Gastrocnemius medialis (tissue), 4 donors: ENCODE data around the gene CCBE1. TPM values are rescaled to one million over a fixed set of nuclear protein-coding genes. Genes with fewer than 3 reads are reported as not detected.

Source experiments
- ATAC-seq, 2 donors: fragments of 150-250 bp; one replicate each; pipeline ENCODE4 v1.9.1; 2016
- DNase-seq, 2 donors: peaks; one replicate each; pipeline ENCODE4 v3.0.0-alpha.2; 2019
- H3K27ac ChIP-seq, 4 donors: fragments of 200-600 bp; sonication (generic); 1 replicate in 1 of 4; 2 replicates in 3 of 4; pipeline ENCODE4 v1.5.1; 2016 to 2018; ENCODE audit warnings: mild to moderate bottlenecking in 2 of 4, moderate library complexity in 1 of 4
- H3K27me3 ChIP-seq, 3 donors: fragments of 200-600 bp; sonication (generic) in 2 of 3; 1 replicate in 1 of 3; 2 replicates in 2 of 3; pipeline versions ENCODE4 v1.5.1 to v1.6.0; 2016 to 2019; ENCODE audit warnings: mild to moderate bottlenecking in 1 of 3, moderate library complexity in 1 of 3
- H3K36me3 ChIP-seq, 2 donors: fragments of 200-600 bp; sonication (generic) in 1 of 2; one replicate each; pipeline ENCODE4 v1.5.1; 2017 to 2018
- H3K4me1 ChIP-seq, 2 donors: fragments of 200-600 bp; sonication (generic) in 1 of 2; one replicate each; pipeline ENCODE4 v1.5.1; 2016 to 2017; ENCODE audit warnings: mild to moderate bottlenecking in 2 of 2
- H3K4me3 ChIP-seq, 4 donors: fragments of 200-600 bp; sonication (generic) in 3 of 4; 1 replicate in 1 of 4; 2 replicates in 3 of 4; pipeline ENCODE4 v1.5.1; 2016 to 2019; ENCODE audit warnings: mild to moderate bottlenecking in 2 of 4
- H3K9me3 ChIP-seq, 3 donors: fragments of 200-600 bp; sonication (generic) in 2 of 3; 1 replicate in 1 of 3; 2 replicates in 2 of 3; pipeline ENCODE4 v1.5.1; 2016 to 2019
- POLR2A ChIP-seq, 2 donors: fragments of 450-650 bp; IDR thresholded peaks; one replicate each; pipeline ENCODE4 v1.6.1; 2017; ENCODE audit warnings: antibody characterized with exemption in 2 of 2, mild to moderate bottlenecking in 2 of 2, moderate library complexity in 2 of 2
- in situ Hi-C, 4 donors: fragments of 200-750 bp; cut with MboI; loops; one replicate each; pipeline versions ENCODE4 v1.15.0 to v1.8.0; 2017; ENCODE audit warnings: low sequenced_read_pairs in 4 of 4
- intact Hi-C: fragments of 100-400 bp; cut with DNase I; formaldehyde crosslinking; loops from one replicate; pipeline ENCODE4 v1.15.1; 2023; ENCODE audit warnings: low total_unique reads
- total RNA-seq, 4 donors: library from RNA; depleted of rRNA; stranded (reverse); fragments of >200 nt; gene quantifications; one replicate each; pipeline versions ENCODE4 v1.1.0 to v1.2.3, GENCODE V29; 2016
- TF ChIP-seq, protein P1 (sequence below), 5 experiments: fragments of 450-650 bp in 3 of 5; fragments of 200-600 bp in 2 of 5; sonication (generic) in 2 of 5; IDR thresholded peaks in 4 of 5; conservative IDR thresholded peaks in 1 of 5; 1 replicate in 4 of 5; 2 replicates in 1 of 5; pipeline ENCODE4 v1.5.1; 2016 to 2019; ENCODE audit warnings: antibody characterized with exemption in 5 of 5, mild to moderate bottlenecking in 3 of 5, moderate library complexity in 3 of 5

CCBE1 gene
- total RNA-seq, 4 donors from 2014 or later, result 0.44 to 2.7 (median 1.3) TPM

DNA sequence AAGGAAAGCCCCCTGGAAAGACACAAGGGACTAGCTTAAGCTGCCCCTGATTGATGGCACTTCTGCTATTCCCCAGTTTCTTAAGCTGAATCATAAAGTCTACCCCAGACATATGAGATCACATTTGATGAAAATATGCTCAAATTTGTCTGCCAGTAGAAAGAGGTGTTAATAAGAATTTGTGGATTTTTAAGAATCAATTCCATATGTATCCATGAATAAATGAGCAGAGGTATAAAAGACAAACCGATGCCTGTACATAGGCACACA, 119.9 kb downstream of the CCBE1 start:
- no peak overlapping the region for H3K27ac ChIP-seq
- no peaks in the 10 kb centered on the region for H3K36me3 ChIP-seq
- DNase-seq, result no peak
- ATAC-seq, result no peak
- H3K9me3 ChIP-seq, result no peaks in the 10 kb centered on the region
- H3K4me3 ChIP-seq, result no peak overlapping the region
- TF ChIP-seq, protein P1, sequence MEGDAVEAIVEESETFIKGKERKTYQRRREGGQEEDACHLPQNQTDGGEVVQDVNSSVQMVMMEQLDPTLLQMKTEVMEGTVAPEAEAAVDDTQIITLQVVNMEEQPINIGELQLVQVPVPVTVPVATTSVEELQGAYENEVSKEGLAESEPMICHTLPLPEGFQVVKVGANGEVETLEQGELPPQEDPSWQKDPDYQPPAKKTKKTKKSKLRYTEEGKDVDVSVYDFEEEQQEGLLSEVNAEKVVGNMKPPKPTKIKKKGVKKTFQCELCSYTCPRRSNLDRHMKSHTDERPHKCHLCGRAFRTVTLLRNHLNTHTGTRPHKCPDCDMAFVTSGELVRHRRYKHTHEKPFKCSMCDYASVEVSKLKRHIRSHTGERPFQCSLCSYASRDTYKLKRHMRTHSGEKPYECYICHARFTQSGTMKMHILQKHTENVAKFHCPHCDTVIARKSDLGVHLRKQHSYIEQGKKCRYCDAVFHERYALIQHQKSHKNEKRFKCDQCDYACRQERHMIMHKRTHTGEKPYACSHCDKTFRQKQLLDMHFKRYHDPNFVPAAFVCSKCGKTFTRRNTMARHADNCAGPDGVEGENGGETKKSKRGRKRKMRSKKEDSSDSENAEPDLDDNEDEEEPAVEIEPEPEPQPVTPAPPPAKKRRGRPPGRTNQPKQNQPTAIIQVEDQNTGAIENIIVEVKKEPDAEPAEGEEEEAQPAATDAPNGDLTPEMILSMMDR (IDR thresholded peaks at IDR 0.05 in 4 of 5, conservative IDR thresholded peaks at IDR 0.05 in 1 of 5), result no peak
- TF ChIP-seq POLR2A (IDR thresholded peaks at IDR 0.05), result no peak
- no peaks in the 10 kb centered on the region for H3K4me1 ChIP-seq
- no peaks in the 10 kb centered on the region for H3K27me3 ChIP-seq
- intact Hi-C loops (no loop called here), in situ Hi-C loops (no loop called here)

DNA sequence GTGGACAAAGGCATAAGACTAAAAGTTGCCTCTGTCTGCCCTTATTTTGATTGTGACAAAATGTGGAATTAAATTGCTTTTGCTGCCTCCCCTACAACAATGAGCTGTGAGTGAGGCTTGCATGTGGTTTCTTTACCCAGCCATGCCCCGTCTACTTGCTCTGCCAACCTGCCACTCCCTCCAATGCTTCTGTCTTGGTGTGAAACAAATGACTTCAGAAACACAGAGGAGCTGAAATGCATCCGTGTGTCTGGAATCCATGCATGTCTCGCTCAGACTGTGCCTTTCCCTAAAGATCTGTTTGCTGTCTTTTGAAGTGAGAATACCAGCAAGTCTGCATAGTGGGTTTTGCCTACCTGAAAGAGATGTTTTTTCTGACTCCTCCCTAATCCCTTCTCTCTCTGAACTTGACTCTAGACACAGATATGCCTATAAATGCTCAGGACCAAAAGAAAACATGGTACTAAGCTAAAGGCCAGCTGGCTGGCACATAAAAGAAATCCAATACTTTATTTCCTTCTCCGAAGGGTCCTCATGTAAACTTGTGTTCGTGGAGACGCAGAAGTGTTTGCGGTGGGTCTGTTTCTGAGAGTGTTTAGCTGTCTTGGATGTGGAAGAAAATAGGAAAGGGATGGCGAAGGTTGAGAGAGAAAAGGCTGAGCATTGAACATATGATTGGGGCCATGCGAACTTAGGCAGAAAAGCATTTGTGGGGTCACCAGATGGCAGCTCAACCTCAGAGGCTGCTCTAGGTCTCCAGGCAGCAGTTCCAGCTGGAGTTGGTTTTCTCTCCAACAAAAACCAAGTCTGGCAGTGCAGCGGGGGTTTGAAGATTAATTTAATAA, 120.5 kb downstream of the CCBE1 start:
- no peaks in the 10 kb centered on the region for H3K36me3 ChIP-seq
- no peak overlapping the region for H3K27ac ChIP-seq
- DNase-seq (no peak), ATAC-seq (no peak)
- H3K4me1 ChIP-seq, result no peaks in the 10 kb centered on the region
- no peaks in the 10 kb centered on the region for H3K27me3 ChIP-seq
- H3K9me3 ChIP-seq, result no peaks in the 10 kb centered on the region
- TF ChIP-seq, protein P1 (IDR thresholded peaks at IDR 0.05 in 4 of 5, conservative IDR thresholded peaks at IDR 0.05 in 1 of 5), result no peak
- TF ChIP-seq POLR2A (IDR thresholded peaks at IDR 0.05), result no peak
- no peak overlapping the region for H3K4me3 ChIP-seq
- in situ Hi-C loops, result no loop called here
- intact Hi-C loops, result no loop called here

DNA sequence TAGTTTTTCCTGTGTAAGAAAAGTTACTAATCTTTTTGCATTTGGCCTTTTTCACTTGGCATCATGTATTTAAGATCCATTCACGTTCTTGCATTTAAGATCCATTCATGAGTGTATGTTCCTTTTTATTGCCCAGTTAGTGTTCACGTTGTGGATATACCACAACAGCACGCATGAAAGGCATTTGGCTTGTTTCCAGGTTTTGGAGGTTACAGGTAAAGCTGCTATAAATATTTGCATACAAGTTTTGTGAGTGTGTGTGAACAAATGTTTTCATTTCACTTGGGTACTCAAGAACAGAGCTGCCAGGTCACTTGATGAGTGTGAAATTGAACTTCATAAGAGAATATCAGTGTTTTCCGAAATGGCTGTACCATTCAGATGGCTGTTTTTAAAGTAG, 121.2 kb downstream of the CCBE1 start:
- Histone ChIP-seq H3K36me3 (no peaks in the 10 kb centered on the region), H3K27ac (no peak overlapping the region), H3K9me3 (no peaks in the 10 kb centered on the region), H3K27me3 (no peaks in the 10 kb centered on the region), H3K4me3 (no peak overlapping the region), H3K4me1 (no peaks in the 10 kb centered on the region)
- intact Hi-C loops (no loop called here), in situ Hi-C loops (no loop called here)
- TF ChIP-seq, protein P1 (IDR thresholded peaks at IDR 0.05 in 4 of 5, conservative IDR thresholded peaks at IDR 0.05 in 1 of 5), result no peak
- no peak for TF ChIP-seq POLR2A (IDR thresholded peaks at IDR 0.05)
- no peak for DNase-seq
- ATAC-seq, result no peak

DNA sequence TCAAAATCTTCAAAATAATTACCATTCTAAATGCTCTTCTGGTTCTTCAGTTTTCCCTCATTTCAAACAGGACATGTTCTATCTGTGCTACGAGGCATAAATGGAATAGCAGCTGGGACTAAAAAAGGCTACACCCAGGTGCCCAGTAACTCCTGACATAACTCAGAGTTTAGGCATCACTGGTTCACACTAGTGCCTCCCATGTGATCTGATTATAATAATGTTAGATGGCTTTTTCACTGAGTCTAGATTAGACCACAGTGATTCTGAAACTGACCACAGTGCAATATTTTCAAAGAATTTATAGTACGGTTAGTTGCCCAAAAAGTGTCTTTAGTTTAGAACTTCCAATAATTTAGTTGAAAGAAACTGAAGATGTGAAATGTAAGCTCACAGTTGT, 123.3 kb downstream of the CCBE1 start:
- no peak overlapping the region for H3K4me3 ChIP-seq
- intact Hi-C loops (no loop called here), in situ Hi-C loops (no loop called here)
- H3K4me1 ChIP-seq, result no peaks in the 10 kb centered on the region
- H3K36me3 ChIP-seq, result no peaks in the 10 kb centered on the region
- DNase-seq (no peak), ATAC-seq (no peak)
- no peak overlapping the region for H3K27ac ChIP-seq
- no peaks in the 10 kb centered on the region for H3K9me3 ChIP-seq
- no peaks in the 10 kb centered on the region for H3K27me3 ChIP-seq
- no peak for TF ChIP-seq POLR2A (IDR thresholded peaks at IDR 0.05)
- TF ChIP-seq, protein P1 (IDR thresholded peaks at IDR 0.05 in 4 of 5, conservative IDR thresholded peaks at IDR 0.05 in 1 of 5), result no peak

DNA sequence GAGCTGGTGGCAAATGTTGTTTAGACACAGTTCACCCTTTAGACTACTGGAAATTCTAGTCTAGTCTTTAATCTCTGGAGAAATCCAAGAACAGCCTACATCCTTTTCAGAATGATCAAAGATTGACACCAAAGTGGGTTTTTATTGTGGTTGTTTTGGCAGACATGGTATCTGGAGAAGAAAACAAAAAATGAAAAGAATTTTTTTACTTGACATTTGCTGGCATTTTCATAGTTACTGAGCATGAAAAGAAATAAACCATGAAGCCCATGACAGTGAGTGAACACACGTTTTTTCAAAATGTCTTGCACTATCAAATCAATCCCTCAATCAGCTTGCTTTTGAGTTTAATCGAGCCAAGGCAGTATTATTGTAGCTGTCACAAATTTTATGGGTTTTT, 125.3 kb downstream of the CCBE1 start:
- H3K27me3 ChIP-seq, result no peaks in the 10 kb centered on the region
- in situ Hi-C loops, result no loop called here

More for the DNA sequence above, 125.3 kb downstream of the CCBE1 start:
- no peaks in the 10 kb centered on the region for H3K4me1 ChIP-seq
- DNase-seq (no peak), ATAC-seq (no peak)
- TF ChIP-seq, protein P1 (IDR thresholded peaks at IDR 0.05 in 4 of 5, conservative IDR thresholded peaks at IDR 0.05 in 1 of 5), result no peak
- no peak for TF ChIP-seq POLR2A (IDR thresholded peaks at IDR 0.05)
- H3K36me3 ChIP-seq, result no peaks in the 10 kb centered on the region
- H3K9me3 ChIP-seq, result no peaks in the 10 kb centered on the region
- H3K27ac ChIP-seq, result no peak overlapping the region
- intact Hi-C loops, result no loop called here
- no peak overlapping the region for H3K4me3 ChIP-seq
